ENCODE results near the gene KIF6.

DNA sequence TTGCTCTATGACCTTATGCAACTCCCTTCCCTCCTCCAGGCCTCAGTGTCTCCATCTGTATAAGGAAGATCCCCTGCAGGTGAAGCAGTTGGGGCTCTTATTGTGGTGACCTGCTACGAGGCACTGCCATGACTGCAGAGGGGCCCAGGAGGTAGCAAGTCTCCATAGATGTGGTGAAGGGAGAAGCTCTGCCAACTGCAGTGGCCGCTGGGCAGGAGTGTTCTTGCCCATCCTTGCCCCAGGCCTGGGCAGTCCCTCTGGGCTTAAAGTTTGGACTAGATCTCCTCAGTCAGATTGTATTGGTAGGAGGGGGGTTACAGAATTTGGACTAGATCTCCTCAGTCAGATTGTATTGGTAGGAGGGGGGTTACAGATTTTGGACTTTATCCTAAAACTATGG, 423.2 kb downstream of the KIF6 start:
- no peak for TF ChIP-seq NR3C1 (IDR thresholded peaks at IDR 0.05)
- no peak for TF ChIP-seq CTCF (IDR thresholded peaks at IDR 0.05)
- no peak for TF ChIP-seq RFX5 (IDR thresholded peaks at IDR 0.05)
- no peak for TF ChIP-seq ZC3H11A (IDR thresholded peaks at IDR 0.05)
- TF ChIP-seq CBX2 (IDR thresholded peaks at IDR 0.05; ENCODE audit: borderline replicate concordance, low read depth) = no peak
- TF ChIP-seq TP53 (CRISPR knock-in tag; IDR thresholded peaks at IDR 0.05) = no peak

All from A549 (cell line).